NCI-H774 (cell line): Measurements from ENCODE around the gene ZC3H12A.
"Not testable (repeated sequence)": the region's sequence is repeated elsewhere in the genome, so short reads cannot be mapped to it uniquely, and the experiment has no call there.

ENCODE experiments used
- DNase-seq: peaks from one replicate; lab custom pipeline; 2025; lab: John Stamatoyannopoulos, UW

The ZC3H12A gene

DNA sequence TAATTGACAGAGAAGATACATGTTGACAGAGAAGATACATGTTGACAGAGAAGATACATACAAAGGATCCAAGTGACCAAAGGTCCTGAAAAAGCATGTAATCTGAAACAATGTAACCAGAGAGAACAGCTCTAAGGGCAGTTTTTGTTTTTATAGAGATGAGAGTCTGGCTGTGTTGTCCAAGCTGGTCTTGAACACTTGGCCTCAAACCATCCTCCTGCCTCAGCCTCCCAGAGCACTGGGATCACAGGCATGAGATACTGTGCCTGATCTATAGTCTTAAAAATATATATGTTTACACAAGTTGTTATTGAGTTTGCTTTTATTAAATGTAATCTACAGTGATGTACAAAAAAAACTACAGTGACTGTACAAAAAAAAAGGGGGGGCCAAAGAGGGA is 27.7 kb downstream of the ZC3H12A start:
- DNase-seq, result no peak

DNA sequence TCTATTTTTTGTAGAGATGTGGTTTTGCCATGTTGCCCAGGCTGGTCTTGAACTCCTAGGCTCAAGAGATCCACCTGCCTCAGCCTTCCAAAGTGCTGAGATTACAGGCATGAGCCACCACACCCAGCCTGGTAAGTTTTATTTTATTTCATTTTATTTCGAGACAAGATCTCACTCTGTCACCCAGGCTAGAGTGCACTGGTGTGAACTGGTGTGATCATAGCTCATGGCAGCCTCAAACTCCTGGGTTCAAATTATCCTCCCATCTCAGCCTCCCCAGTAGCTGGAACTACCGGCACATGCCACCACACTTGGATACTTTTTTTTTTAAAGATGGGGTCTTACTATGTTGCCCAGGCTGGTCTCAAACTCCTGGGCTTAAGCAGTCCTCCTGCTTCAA is 28.4 kb downstream of the ZC3H12A start:
- DNase-seq, result not testable (repeated sequence)

DNA sequence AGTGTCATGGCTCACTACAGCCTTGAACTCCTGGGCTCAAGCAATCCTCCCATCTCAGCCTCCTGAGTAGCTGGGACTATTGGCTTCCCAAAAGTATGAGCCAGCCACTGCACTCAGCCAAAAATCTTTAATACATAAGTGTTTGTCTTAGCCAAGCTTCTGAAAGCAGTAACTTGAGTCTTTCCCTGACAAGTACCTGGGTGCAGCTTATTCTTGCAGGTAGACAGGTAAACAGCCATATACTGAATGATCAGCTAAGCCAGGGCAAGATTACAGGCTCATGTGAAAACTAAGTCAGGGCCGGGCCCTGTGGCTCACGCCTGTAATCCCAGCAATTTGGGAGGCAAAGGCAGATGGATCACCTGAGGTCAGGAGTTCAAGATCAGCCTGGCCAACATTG is 32.4 kb downstream of the ZC3H12A start:
- DNase-seq, result no peak

DNA sequence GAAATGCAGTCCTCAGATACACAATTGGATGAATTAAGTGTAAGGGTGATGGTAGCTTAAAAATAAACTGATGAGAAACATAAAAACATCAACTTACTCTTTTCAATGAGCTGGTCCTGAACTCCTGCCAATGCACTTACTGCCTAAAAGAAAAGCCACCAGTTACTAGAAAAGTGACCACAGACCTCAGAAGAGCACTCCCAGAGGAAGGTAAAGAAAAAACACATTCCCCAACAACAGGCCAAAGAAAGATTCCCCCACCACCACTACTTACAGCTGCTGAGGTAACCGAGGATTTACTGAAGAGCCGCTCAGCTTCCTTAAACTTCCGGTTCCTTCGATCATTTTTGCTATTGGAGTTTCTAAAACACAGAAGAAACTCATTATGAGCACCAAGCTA is 34.8 kb downstream of the ZC3H12A start:
- DNase-seq, result no peak

DNA sequence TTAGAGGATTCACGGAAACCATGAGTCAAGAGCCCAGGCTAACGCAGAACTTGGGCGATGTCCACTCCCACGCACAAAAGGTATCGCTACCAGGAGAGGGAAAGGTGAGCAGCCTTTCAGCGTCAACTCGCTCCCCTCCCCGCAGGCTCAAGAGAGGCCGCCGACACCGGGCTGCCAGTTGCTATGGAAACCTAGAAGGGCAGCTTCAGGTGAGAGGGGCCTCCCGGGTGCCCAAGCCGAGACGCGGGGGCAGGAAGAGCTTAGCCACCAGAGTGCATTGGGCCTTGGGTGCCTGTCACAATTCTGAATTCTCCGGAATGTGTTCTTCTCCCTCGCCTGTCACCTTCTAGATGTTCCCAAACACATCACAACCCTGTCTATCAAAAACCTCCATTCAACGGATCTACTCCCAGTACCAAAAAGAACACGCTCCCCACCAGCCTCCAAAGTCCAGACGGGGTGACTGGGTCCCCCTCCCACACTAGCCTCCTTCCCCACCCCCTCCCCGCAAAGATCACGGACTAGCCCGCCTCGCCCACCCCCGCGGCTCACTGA is 39.5 kb downstream of the ZC3H12A start:
- peak; percentile 56 for DNase-seq

DNA sequence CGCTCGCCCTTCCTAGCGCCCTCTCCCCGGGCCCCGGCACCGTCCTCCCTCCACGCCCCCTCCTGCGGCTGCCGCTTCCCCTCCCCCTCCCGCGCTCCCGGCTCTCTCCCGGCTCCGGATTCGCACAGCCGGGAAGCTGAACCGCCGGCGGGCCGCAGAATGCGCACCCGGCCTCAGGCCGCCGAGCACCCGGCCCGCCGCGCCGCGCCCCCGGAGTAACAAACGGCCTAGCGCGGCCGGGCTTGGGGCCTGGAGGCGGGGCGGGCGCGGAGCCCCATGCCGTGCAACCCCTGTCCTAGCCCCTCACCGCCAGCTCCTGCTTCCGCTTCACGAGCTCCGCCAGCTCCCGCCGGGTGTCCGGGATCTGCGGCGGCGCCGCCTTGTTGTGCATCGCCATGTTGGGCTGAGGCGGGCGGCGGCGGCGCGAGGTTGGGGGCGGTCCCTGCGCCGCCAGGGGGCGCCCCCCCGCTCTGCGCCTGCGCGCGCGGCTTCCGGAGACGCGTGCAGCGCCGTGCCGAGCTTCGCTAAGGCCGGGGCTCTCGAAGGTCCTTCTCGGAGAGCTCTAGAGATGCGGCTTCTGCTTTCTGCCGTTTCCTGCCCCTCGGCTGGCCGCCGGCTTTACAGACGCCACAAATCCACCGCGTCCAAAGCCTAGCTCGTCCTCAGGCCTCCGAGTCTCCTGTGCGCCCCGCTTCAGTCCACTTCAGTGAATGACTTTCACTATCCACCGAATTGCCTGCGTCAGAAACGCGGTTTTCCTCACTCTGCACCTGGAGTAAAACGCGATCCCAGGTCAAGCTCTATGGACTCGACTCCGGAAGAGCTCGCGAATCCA is 40.2 kb downstream of the ZC3H12A start, which contains the start of gene MEAF6:
Gene MEAF6 (minus strand): TSS at position 417 of the 835 bp plus-strand sequence. CDS start 20 bp downstream, at position 397.
- DNase-seq, result peak; percentile 94

DNA sequence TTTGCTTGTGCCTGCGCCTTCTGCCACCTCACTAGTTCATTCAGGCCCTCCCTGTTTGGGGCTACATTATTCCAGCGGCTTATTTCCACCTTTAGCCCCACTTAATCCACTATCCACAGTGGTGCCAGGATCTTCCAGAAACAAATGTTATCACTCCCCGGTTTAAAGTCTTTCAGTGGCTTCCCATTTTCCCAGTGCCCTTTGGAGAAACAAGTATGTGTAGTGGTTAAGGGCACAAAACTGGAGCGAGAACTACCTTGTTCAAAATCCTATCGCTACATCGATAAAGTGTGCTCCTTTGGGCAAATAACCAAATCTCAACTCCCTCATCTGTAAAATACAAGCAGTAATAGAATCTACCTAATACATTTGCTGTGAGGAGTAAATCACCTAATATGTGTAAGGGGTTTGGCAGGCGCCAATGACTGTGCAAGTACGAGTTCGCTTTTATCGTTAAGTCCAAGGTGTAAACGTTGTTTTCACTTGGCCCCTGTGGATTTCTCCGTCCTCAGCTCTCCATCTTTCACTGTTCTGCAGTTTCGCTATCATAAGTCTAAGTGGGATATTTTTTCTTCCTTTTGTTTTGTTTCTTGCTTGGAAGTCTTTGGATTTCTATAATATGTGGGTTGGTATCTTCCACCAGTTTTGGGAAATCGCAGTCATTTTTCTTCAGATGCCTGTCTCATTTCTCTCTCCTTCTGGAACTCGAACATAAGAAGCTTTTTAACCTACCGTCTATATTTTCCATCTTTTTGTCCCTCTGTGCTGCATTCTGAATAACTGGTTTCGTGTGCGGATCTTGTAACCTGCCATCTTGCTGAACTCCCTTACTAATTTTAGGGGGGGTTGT is 41.0 kb downstream of the ZC3H12A start:
- no peak for DNase-seq

DNA sequence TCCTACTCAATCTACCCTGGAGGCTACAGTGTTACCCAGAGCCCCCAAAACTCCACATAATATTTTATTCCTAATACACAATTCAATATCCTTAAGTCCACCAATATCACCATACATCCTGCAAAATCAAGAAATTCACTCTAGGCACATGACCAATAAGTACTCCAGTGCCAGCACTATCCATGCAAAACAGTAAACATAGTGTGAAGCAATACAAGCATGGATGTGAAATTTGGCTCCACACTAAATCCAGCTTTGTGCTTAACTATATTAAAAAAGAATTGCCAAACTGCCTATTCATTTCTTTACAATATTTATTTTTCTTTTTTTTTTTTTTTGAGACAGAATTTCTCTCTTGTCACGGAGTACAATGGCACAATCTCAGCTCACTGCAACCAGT is 43.2 kb downstream of the ZC3H12A start:
- DNase-seq, result no peak

DNA sequence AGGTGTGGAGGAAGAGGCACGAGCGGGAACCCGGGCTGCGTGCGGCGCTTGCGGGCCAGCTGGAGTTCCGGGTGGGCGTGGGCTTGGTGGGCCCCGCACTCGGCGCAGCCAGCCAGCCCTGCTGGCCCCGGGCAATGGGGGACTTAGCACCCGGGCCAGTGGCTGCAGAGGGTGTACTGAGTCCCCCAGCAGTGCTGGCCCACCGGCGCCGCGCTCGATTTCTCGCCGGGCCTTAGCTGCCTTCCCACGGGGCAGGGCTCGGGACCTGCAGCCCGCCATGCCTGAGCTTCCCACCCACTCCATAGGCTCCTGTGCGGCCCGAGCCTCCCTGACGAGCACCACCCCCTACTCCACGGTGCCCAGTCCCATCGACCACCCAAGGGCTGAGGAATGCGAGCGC is 43.9 kb downstream of the ZC3H12A start:
- DNase-seq, result not testable (repeated sequence)

DNA sequence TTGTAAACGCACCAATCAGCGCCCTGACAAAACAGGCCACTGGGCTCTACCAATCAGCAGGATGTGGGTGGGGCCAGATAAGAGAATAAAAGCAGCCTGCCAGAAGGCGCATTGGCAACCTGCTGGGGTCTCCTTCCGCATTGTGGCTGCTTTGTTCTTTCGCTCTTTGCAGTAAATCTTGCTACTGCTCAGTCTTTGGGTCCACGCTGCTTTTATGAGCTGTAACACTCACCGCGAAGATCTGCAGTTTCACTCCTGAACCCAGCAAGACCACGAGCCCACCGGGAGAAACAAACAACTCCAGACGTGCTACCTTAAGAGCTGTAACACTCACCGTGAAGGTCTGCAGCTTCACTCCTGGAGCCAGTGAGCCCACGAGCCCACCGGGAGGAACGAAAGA is 44.5 kb downstream of the ZC3H12A start:
- DNase-seq, result not testable (repeated sequence)

DNA sequence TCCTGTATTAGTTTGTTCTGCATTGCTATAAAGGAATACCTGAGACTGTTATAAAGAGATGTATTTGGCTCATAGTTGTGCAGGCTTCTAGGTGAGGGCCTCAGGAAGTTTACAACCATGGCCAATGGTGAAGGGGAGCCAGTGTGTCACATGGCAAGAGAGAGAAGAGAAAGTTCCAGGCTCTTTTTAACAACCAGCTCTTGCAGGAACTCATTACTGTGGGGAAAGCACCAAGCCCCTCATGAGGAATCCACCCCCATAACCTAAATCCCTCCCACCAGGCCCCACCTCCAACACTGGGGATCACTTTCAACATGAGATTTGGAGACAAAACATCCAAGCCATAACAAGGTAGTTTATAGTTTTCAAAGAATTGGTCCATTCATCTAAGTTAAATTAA is 45.2 kb downstream of the ZC3H12A start:
- no peak for DNase-seq

DNA sequence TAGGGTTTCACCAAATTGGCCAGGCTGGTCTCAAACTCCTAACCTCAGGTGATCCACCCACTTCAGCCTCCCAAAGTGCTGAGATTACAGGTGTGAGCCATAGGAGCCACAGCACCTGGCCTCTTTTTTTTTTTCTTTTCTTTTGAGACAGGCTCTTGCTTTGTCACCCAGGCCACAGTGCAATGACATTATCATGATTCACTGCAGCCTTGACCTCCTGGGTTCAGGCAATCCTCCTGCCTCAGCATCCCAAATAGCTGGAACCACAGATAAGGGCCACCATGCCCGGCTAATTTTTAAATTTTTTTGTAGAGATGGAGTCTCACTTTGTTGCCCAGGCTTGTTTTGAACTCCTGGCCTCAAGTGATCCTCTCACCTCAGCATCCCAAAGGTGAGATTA is 55.5 kb downstream of the ZC3H12A start:
- not testable (repeated sequence) for DNase-seq

DNA sequence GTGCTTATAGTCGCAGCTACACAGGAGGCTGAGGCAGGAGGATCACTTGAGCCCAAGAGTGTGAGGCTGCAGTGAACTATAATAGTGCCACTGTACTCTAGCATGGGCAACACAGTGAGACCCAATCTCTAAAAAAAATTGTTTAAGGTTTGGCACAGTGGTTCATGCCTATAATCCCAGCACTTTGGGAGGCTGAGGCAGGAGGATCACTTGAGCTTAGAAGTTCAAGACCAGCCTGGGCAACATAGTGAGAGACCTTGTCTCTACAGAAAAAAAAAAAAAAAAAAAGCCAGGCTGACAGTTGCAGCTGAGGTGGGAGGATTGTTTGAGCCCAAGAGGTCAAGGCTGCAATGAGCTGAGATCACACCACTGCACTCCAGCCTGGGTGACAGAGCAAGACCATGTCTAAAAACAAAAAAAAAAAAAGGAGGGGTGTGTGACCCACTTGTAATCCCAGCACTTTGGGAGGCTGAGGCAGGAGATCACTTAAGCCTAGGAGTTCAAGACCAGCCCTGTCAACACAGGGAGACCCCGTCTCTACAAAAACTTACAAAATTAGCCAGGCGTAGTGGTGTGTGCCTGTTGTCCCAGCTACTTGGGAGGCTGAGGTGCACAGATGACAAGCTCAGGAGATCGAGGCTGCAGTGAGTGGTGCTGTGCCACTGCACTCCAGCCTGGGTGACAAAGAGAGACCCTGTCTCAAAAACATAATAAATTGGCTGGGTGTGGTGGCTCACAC is 58.2 kb downstream of the ZC3H12A start:
- DNase-seq, result not testable (repeated sequence)

DNA sequence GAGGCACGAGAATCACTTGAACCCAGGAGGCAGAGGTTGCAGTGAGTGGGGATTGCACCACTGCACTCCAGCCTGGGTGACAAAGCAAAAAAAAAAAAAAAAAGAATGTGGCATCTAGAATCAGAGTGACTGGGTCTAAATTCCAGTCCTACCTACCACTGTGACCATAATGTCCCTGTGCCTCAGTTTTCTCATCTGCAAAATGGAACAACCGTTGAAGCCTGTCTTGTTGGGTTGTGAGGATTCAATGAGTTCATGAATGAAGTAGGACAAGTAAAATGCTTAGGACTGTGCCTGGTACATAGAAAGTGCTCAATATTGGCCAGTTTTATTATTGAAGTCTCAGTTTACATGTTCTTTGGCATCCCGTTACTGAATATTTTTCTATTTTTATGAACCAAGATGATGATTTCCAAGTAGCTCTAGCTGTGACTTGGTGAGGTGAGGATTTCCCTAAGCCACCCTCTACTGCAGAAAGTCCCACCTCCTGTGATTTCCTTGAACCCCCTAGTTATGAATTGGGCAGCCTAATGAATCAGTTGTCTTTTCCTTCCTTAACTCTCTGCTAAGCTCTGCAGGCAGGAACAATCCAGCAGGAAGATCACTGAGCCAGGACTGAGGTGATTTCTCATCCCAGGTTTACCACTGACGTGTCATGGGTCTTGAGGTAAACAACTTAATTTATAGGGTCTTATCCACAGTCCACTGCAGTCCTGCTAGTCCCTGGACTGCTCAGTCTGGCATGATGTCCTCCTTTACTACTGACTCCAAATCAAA is 59.1 kb downstream of the ZC3H12A start:
- DNase-seq, result no peak
